Activated CD4-positive, alpha-beta T cell treated with anti-CD3 and anti-CD28 coated beads for 4 hours (primary cell): ENCODE measurements around the gene TMEM35B.
"Not testable (repeated sequence)": the region's sequence is repeated elsewhere in the genome, so short reads cannot be mapped to it uniquely, and the experiment has no call there.

Experiments
- DNase-seq, 2 donors: peaks; one replicate each; pipeline ENCODE4 v3.0.0-alpha.2; 2020

Gene TMEM35B

DNA sequence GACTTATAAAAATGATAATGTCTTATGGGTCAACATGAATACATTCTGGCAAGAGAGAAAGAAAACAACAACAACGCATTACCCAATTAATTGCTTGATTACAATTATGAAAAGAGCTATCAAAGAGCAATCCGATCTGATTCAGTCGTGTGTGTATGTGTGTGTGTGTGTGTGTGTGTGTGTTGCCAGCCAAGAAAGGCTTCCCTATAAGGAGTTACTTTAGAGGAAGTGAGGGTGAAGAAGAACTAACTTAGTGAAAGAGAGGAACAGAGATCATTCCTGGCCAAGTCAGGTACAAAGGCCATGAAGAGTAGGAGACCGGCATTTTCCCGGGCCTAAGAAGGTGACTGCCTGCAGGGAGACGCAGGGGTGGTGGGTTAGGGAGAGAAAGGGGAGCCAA lies 9.4 kb downstream of the TMEM35B start:
- DNase-seq: no peak

GRCh38 chr1:34975338-34975737 lies 9.8 kb downstream of the TMEM35B start:
- DNase-seq: no peak

- DNase-seq: no peak
Measured at GRCh38 chr1:34974626-34975025, 10.5 kb downstream of the TMEM35B start.

- no peak for DNase-seq
Measured at GRCh38 chr1:34973326-34973725, 11.8 kb downstream of the TMEM35B start.

- DNase-seq: no peak
Measured at GRCh38 chr1:34970829-34971228, 14.3 kb downstream of the TMEM35B start.

DNA sequence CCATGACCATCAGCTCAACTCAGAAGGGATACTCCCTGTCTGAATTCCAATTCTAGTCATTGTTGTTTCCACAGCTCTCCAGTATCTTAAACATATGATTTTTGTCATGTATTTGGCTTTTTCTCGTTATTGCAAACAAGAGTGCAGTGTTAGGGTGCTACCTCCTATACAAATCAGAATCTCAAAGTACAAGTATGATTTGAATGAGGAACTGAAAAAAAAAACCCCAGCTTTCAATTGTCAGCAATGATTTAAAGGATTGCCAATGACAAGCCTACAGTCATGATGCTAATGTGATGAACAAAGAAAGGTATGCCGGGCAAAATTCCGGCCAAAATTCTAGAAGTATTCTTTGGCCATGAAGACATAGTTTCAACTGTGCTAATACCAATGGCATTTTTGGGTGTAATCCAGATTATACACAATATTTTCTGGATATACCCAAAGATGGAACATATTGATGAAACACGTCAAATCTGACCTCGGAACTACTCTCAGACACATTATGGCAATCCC lies 14.9 kb downstream of the TMEM35B start:
- DNase-seq: no peak

GRCh38 chr1:34968297-34968696 lies 16.9 kb downstream of the TMEM35B start:
- DNase-seq: not testable (repeated sequence)

DNA sequence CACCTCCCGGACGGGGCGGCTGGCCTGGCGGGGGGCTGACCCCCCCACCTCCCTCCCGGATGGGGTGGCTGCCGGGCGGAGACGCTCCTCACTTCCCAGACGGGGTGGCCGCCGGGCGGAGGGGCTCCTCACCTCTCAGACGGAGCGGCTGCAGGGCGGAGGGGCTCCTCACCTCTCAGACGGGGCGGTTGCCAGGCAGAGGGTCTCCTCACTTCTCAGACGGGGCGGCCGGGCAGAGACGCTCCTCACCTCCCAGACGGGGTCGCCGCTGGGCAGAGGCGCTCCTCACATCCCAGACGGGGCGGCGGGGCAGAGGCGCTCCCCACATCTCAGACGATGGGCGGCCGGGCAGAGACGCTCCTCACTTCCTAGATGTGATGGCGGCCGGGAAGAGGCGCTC lies 17.5 kb downstream of the TMEM35B start:
- not testable (repeated sequence) for DNase-seq

DNA sequence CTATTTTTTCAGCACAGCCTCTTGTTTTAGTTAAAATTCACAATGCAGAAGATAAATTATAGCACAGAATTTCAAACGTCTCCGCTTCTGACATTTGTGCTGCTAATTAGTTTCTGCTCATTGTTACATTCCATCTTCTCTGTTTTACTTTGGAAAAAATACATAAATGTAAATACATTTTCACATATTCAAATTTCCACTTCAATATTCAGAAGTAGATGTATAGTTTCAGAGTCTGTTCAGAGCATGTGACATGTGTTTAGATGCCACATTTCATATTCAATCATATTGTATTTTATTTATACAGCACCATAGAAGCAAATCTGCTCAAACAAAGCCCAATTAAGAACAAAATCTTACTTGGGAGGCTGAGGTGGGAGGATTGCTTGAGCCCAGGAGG lies 19.6 kb downstream of the TMEM35B start:
- DNase-seq: no peak

DNA sequence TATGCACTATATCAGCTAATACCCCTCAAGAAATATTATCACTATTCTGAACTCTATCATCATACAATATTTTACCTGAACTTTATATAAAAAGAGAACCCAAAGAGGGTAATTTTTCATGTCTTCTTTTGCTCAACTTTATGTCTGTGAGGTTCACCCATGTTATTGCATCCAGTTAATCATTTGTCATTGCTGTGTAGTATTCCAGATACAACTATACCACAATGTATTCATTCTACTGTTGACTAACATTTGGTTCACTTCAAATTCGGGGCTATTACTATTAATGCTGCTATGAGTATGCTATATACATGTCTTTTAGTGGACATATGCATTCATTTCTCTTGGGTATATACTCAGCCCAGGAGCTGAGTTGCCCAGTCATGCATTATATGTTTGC lies 34.7 kb downstream of the TMEM35B start:
- DNase-seq: no peak

DNA sequence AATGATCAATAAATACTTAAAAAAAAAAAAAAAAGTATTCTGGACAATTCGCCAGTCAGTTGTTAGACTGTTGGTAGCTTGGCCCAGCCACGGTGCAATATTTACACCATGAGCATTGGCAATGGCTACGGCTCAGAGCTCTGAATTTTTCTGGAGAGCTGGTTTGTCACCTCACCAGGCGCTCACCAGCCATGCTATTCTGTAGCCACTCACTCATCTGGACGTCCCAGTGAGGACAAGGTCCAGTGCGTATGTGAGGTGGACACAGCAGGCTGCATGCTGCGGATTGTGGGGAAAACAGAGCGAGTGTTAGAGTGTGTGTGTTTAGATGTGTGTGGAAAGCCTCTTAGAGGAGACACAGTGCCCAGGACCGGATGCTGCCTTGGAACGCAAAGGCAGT lies 36.4 kb downstream of the TMEM35B start:
- not testable (repeated sequence) for DNase-seq

DNA sequence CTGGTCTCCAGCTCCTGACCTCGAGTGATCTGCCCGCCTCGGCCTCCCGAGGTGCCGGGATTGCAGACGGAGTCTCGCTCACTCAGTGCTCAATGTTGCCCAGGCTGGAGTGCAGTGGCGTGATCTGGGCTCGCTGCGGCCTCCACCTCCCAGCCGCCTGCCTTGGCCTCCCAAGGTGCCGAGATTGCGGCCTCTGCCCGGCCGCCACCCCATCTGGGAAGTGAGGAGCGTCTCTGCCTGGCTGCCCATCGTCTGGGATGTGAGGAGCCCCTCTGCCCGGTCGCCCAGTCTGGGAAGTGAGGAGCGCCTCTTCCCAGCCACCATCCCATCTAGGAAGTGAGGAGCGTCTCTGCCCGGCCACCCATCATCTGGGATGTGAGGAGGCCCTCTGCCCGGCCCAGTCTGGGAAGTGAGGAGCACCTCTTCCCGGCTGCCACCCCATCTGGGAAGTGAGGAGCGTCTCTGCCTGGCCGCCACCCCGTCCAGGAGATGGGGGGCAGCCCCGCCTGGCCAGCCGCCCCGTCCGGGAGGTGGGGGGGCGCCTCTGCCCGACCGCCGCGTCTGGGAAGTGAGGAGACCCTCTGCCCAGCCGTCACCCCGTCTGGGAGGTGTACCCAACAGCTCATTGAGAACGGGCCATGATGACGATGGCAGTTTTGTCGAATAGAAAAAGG lies 37.4 kb downstream of the TMEM35B start:
- DNase-seq: not testable (repeated sequence)

DNA sequence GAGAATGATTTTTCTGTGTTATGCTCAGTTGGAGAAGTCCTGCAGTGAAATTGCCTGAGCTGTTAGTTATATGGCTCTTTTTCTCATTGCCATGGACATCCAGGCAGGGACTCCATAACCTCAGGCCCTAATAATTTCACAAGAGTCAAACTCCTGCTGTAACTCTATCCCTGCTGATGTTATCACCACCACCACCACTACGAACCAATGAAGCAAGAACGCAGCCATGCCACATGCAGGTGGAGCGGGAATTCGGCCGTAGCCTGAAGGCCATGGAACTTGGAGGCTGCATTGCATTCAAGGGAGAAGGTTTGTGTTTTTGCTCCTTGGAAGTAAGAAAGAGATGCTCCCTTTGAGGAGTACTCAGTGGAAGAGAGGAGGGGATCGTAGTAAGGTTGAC lies 38.9 kb downstream of the TMEM35B start:
- DNase-seq: no peak

GRCh38 chr1:34941798-34942197 lies 43.3 kb downstream of the TMEM35B start:
- not testable (repeated sequence) for DNase-seq
